ENCODE measurements around the gene RBM5.
A peak's percentile ranks its signal among the peaks of the same experiment; 100 is the strongest.

The RBM5 gene

GRCh38 chr3:50139308-50139707 lies 50.6 kb downstream of the RBM5 start:
- peak; percentile 63 for DNase-seq

- DNase-seq: peak; percentile 47
Measured at GRCh38 chr3:50139718-50140423, 51.2 kb downstream of the RBM5 start.

GRCh38 chr3:50140990-50141389 lies 52.3 kb downstream of the RBM5 start:
- no peak for DNase-seq

GRCh38 chr3:50146316-50146901 lies 57.7 kb downstream of the RBM5 start:
- peak; percentile 97 for DNase-seq

GRCh38 chr3:50147016-50147415 lies 58.3 kb downstream of the RBM5 start:
- no peak for DNase-seq

GRCh38 chr3:50147447-50147846 lies 58.7 kb downstream of the RBM5 start:
- DNase-seq: peak; percentile 36

GRCh38 chr3:50147861-50148260 lies 59.1 kb downstream of the RBM5 start:
- DNase-seq: peak; percentile 54

- no peak for DNase-seq
Measured at GRCh38 chr3:50150404-50150750, 61.7 kb downstream of the RBM5 start.

GRCh38 chr3:50150863-50151686 lies 62.4 kb downstream of the RBM5 start:
- no peak for DNase-seq

GRCh38 chr3:50151728-50152127 lies 63.0 kb downstream of the RBM5 start:
- DNase-seq: no peak

GRCh38 chr3:50153782-50154475 lies 65.2 kb downstream of the RBM5 start:
- DNase-seq: no peak

- no peak for DNase-seq
Measured at GRCh38 chr3:50154476-50154839, 65.7 kb downstream of the RBM5 start.

GRCh38 chr3:50154840-50155490 lies 66.2 kb downstream of the RBM5 start, which contains the start of gene SEMA3F:
Gene SEMA3F, plus strand, starts transcription at chr3:50155324. Its CDS starts 4,299 bp downstream, at chr3:50159623.
- DNase-seq: peak; percentile 83

- DNase-seq: no peak
Measured at GRCh38 chr3:50155491-50155878, 66.8 kb downstream of the RBM5 start.

- DNase-seq: peak; percentile 30
Measured at GRCh38 chr3:50155891-50156290, 67.2 kb downstream of the RBM5 start.

- peak; percentile 49 for DNase-seq
Measured at GRCh38 chr3:50156549-50157493, 68.1 kb downstream of the RBM5 start.

GRCh38 chr3:50157827-50158529 lies 69.3 kb downstream of the RBM5 start:
- DNase-seq: no peak

- DNase-seq: no peak
Measured at GRCh38 chr3:50158530-50159146, 69.9 kb downstream of the RBM5 start.

GRCh38 chr3:50160561-50160983 lies 71.9 kb downstream of the RBM5 start:
- DNase-seq: peak; percentile 56

- no peak for DNase-seq
Measured at GRCh38 chr3:50161320-50161719, 72.6 kb downstream of the RBM5 start.

Measured in NCI-H82 (cell line).